Activated naive CD8-positive, alpha-beta T cell (primary cell): Measurements from ENCODE around the gene TSPAN17.

Experiments used
- H3K27ac Mint-ChIP-seq: one replicate; pipeline ENCODE4 v1.8.0; 2021; ENCODE audit warnings: mixed read lengths
- H3K27me3 Mint-ChIP-seq: one replicate; pipeline ENCODE4 v1.8.0; 2021; ENCODE audit warnings: mixed read lengths
- H3K36me3 Mint-ChIP-seq: one replicate; pipeline ENCODE4 v1.8.0; 2021; ENCODE audit warnings: mixed read lengths
- H3K4me1 Mint-ChIP-seq: one replicate; pipeline ENCODE4 v1.8.0; 2021; ENCODE audit warnings: low read depth, mixed read lengths
- H3K4me3 Mint-ChIP-seq: one replicate; pipeline ENCODE4 v1.8.0; 2021; ENCODE audit warnings: mild to moderate bottlenecking, mixed read lengths
- H3K9me3 Mint-ChIP-seq: one replicate; pipeline ENCODE4 v1.8.0; 2021; ENCODE audit warnings: low read depth, mixed read lengths

TSPAN17 gene

GRCh38 chr5:176671399-176671798 lies 24.1 kb downstream of the TSPAN17 start:
- Mint-ChIP-seq H3K4me3 (no peak overlapping the region), H3K27ac (no peak overlapping the region), H3K4me1 (no peaks in the 10 kb centered on the region), H3K27me3 (peaks cover 7% of the 10 kb centered on the region), H3K36me3 (no peaks in the 10 kb centered on the region), H3K9me3 (no peaks in the 10 kb centered on the region)

- Mint-ChIP-seq H3K9me3 (no peaks in the 10 kb centered on the region), H3K36me3 (no peaks in the 10 kb centered on the region), H3K4me1 (no peaks in the 10 kb centered on the region), H3K27me3 (peaks cover 7% of the 10 kb centered on the region), H3K4me3 (no peak overlapping the region), H3K27ac (no peak overlapping the region)
These were observed 24.8 kb downstream of the TSPAN17 start for GRCh38 chr5:176671890-176672747.

DNA sequence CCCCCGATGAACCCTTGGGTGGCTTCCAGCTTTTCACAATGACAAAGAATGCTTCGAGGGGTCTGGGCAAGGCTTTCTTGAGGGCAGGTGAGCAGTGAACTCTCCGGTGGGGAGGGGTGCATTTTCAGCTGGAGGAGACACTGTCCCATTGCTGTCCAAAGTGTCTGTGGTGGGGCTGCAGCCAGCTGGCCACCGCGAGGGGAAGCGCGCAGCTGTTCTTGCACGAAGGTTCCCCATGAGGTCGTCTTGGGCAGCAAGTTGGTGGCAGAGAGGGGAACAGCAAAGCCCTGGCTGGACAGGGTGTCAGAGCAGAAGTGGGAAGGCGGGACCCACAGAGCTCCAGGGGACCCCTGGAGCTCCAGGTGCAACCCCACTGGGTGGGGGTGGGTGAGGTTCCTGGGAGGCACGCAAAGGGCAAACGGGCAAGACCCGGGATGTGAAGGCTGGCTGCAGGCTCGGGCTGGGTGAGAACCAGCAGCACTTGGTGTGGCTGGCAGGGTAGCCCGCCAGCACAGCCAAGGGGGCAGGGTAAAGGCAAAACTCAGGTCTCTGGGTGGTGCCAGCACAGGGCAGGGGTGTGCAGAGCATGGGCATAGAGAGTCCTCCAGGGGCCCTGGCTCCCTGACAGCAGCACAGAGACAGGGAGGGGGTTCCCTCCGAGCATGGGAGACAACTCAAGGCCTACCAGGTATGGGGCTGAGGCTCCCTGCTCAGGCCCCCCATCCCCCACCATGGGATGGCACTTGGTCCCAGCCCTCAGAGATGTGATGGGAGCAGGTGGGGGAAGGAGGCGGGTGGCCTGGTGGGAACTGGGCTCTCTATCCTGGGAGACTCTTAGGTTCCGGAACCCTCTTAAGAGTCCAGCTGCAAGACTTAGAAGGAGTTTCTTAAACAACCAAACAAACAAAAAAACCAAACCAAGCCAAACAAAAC lies 26.6 kb downstream of the TSPAN17 start:
- Mint-ChIP-seq H3K27me3 (peaks cover 15% of the 10 kb centered on the region), H3K36me3 (no peaks in the 10 kb centered on the region), H3K9me3 (no peaks in the 10 kb centered on the region), H3K4me3 (no peak overlapping the region), H3K27ac (no peak overlapping the region), H3K4me1 (no peaks in the 10 kb centered on the region)

DNA sequence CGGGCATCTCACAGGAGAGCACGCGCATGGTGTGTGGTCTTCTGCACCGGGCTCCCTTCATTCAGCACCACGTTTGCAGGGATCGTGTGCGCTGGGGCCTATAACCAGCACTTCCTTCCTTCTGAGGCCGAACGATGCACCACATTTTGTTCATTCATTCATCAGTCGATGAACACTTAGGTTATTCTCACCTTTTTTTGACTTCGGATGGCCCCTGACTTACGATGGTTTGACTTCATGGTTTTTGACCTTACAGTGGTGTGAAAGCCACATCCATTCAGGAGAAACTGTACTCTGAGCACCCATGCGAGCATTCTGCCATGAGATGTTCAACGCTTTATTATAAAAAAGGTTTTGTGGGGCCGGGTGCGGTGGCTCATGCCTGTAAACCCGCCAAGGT lies 27.5 kb downstream of the TSPAN17 start:
- Mint-ChIP-seq H3K4me1 (no peaks in the 10 kb centered on the region), H3K4me3 (no peak overlapping the region), H3K27me3 (peaks cover 20% of the 10 kb centered on the region), H3K9me3 (no peaks in the 10 kb centered on the region), H3K36me3 (no peaks in the 10 kb centered on the region), H3K27ac (no peak overlapping the region)

- H3K4me3 Mint-ChIP-seq = no peak overlapping the region
- H3K9me3 Mint-ChIP-seq = no peaks in the 10 kb centered on the region
- no peaks in the 10 kb centered on the region for H3K36me3 Mint-ChIP-seq
- H3K27ac Mint-ChIP-seq = no peak overlapping the region
- peaks cover 22% of the 10 kb centered on the region for H3K27me3 Mint-ChIP-seq
- H3K4me1 Mint-ChIP-seq = no peaks in the 10 kb centered on the region
These were observed 28.5 kb downstream of the TSPAN17 start for GRCh38 chr5:176675676-176676360.

GRCh38 chr5:176676361-176676824 lies 29.1 kb downstream of the TSPAN17 start:
- Mint-ChIP-seq H3K9me3 (no peaks in the 10 kb centered on the region), H3K4me1 (no peaks in the 10 kb centered on the region), H3K27ac (no peak overlapping the region), H3K27me3 (peaks cover 23% of the 10 kb centered on the region), H3K4me3 (no peak overlapping the region), H3K36me3 (no peaks in the 10 kb centered on the region)

GRCh38 chr5:176677209-176677939 lies 30.1 kb downstream of the TSPAN17 start:
- H3K36me3 Mint-ChIP-seq = no peaks in the 10 kb centered on the region
- no peaks in the 10 kb centered on the region for H3K9me3 Mint-ChIP-seq
- H3K4me1 Mint-ChIP-seq = no peaks in the 10 kb centered on the region
- no peak overlapping the region for H3K4me3 Mint-ChIP-seq
- H3K27me3 Mint-ChIP-seq = peaks cover 30% of the 10 kb centered on the region
- no peak overlapping the region for H3K27ac Mint-ChIP-seq

GRCh38 chr5:176678584-176678983 lies 31.3 kb downstream of the TSPAN17 start:
- Mint-ChIP-seq H3K4me3 (no peak overlapping the region), H3K27ac (no peak overlapping the region), H3K9me3 (no peaks in the 10 kb centered on the region), H3K4me1 (no peaks in the 10 kb centered on the region), H3K36me3 (no peaks in the 10 kb centered on the region), H3K27me3 (peaks cover 34% of the 10 kb centered on the region)

GRCh38 chr5:176679365-176680225 lies 32.3 kb downstream of the TSPAN17 start:
- peaks cover 39% of the 10 kb centered on the region for H3K27me3 Mint-ChIP-seq
- no peak overlapping the region for H3K27ac Mint-ChIP-seq
- H3K36me3 Mint-ChIP-seq = no peaks in the 10 kb centered on the region
- H3K9me3 Mint-ChIP-seq = peaks cover 4% of the 10 kb centered on the region
- H3K4me1 Mint-ChIP-seq = no peaks in the 10 kb centered on the region
- no peak overlapping the region for H3K4me3 Mint-ChIP-seq

DNA sequence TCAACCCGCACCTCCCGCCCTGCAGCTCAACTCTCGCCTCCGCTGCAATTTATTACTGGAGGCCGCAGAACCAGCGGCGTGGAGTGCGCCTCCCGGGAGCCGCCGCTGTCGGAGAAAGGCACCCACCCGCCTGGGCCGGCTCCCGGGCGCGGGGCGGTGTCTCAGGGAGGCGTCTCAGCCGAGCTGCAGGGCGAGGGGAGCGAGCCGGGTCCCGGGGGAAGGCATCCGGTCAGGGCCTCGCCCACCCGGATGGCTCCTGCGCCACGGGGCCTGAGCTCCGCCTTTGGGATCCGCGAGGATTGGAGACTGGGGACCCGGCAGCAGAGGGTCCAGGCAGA lies 32.9 kb downstream of the TSPAN17 start:
- no peak overlapping the region for H3K27ac Mint-ChIP-seq
- peaks cover 8% of the 10 kb centered on the region for H3K9me3 Mint-ChIP-seq
- no peaks in the 10 kb centered on the region for H3K4me1 Mint-ChIP-seq
- no peak overlapping the region for H3K4me3 Mint-ChIP-seq
- H3K27me3 Mint-ChIP-seq = peaks cover 42% of the 10 kb centered on the region
- peaks cover 2% of the 10 kb centered on the region for H3K36me3 Mint-ChIP-seq

GRCh38 chr5:176682016-176682531 lies 34.8 kb downstream of the TSPAN17 start:
- H3K9me3 Mint-ChIP-seq = peaks cover 14% of the 10 kb centered on the region
- peaks cover 40% of the 10 kb centered on the region for H3K27me3 Mint-ChIP-seq
- H3K4me3 Mint-ChIP-seq = no peak overlapping the region
- H3K27ac Mint-ChIP-seq = no peak overlapping the region
- H3K4me1 Mint-ChIP-seq = no peaks in the 10 kb centered on the region
- H3K36me3 Mint-ChIP-seq = peaks cover 3% of the 10 kb centered on the region

- no peak overlapping the region for H3K27ac Mint-ChIP-seq
- H3K27me3 Mint-ChIP-seq = peaks cover 28% of the 10 kb centered on the region
- peaks cover 14% of the 10 kb centered on the region for H3K9me3 Mint-ChIP-seq
These were observed 37.7 kb downstream of the TSPAN17 start for GRCh38 chr5:176685010-176685409.

GRCh38 chr5:176687247-176687646 lies 40.0 kb downstream of the TSPAN17 start:
- Mint-ChIP-seq H3K27ac (no peak overlapping the region), H3K4me1 (no peaks in the 10 kb centered on the region), H3K4me3 (no peak overlapping the region), H3K27me3 (peaks cover 26% of the 10 kb centered on the region), H3K36me3 (peaks cover 3% of the 10 kb centered on the region), H3K9me3 (peaks cover 14% of the 10 kb centered on the region)

More at GRCh38 chr5:176685010-176685409, 37.7 kb downstream of the TSPAN17 start:
- H3K4me3 Mint-ChIP-seq = no peak overlapping the region
- no peaks in the 10 kb centered on the region for H3K4me1 Mint-ChIP-seq
- peaks cover 3% of the 10 kb centered on the region for H3K36me3 Mint-ChIP-seq
